Lung microvascular endothelial cell (primary cell): ENCODE results near the gene OAF. TPM values are rescaled to one million over a fixed set of nuclear protein-coding genes. Genes with fewer than 3 reads are reported as not detected.
A peak's percentile ranks its signal among the peaks of the same experiment; 100 is the strongest.

Experiments
- DNase-seq, 2 donors: peaks; one replicate each; pipeline versions ENCODE4 v3.0.0 to v3.0.0-alpha.2; 2010; ENCODE audit warnings: low read depth in 2 of 2
- total RNA-seq: library from RNA; depleted of rRNA; stranded (reverse); fragments of >200 nt; gene quantifications from 2 replicates; pipeline ENCODE4 v1.2.1, GENCODE V29; 2014

Gene OAF
- total RNA-seq, 1 donor from 2014 or later = 17.3 TPM

DNA sequence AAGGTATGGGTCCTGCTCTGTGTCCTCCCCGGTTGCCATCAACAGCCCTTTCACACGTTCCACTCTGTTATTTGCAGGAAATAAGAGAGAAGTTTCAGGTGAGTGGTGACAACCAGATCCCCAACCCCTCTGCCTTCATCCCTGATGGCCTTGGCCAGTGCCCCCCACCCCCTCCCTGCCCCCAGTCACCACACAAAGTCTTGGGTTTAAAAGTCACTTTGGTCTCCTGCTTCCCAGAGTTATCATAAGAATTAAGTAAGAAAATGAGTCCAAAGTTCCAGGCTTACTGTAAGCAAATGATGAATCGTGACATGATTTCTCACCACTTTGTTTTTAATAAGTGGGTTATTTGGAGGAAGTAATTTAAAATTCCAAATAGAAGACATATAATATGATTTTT is 9.2 kb upstream of the OAF start:
- no peak for DNase-seq

DNA sequence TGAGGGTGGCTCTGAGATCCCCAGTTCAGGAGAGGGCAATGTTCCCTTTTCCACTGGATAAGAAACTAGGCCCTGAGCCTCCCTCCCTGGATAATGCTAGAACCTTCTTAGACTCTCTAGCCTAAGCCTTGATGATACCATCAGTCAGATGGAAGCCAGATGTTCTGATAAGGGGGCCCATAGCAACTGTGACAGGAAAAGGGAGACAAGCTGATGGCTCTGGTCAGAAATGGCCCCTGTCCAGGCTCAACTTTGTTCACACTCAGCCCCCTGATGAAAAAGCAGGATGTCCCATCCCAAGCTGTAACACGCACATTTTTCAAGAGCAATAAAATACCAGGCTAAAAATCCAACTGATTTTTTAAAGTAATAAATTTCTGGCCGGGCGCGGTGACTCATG is 7.2 kb upstream of the OAF start:
- no peak for DNase-seq

DNA sequence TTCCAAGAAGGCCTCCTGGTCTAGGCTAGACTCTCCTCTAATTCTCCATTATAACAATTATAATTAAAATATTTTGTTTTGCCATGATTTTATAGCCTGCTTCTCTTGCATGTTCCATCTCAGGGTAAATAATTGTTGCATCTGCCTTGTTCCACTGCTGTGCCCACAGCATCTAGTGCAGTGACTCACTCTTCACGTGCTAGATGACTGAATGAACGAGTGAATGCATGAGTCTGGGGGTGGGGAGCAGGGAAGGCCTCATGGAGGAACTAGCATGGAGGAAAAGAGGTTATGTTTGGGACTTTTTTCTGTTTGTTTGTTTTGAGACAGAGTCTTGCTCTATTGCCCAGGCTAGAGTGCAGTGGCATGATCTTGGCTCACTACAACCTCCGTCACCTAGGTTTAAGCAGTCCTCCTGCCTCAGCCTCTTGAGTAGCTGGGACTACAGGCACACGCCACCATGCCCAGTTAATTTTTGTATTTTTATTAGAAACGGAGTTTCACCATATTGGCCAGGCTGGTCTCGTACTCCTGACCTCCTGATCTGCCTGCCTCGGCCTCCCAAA is 5.2 kb upstream of the OAF start:
- peak in 1 of 2 donors; percentile 51 for DNase-seq

- DNase-seq = no peak
Measured at GRCh38 chr11:120207512-120207911, 3.3 kb upstream of the OAF start.

DNA sequence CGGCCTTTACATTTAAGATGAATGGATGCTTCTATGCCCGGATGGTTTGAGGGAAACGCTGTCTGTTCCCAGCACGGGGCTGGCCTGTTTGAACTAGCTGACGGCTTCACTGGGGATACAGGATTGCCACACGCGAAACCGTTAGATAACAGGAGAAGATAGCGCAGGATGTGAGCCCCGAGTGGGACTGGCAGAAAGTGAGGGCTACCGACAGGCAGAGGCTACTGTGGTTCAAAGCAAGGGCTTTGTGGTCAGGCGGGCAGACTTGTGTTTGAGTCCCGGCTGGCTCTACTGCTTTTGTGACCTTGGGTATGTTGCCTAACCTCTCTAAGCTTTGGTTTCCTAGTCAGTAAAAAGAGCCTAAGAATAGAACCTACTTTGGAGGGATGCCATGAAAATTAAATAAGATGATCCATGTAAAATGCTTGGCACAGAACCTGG is 2.8 kb upstream of the OAF start:
- peak; percentile 61 to 88 for DNase-seq

- peak; percentile 74 to 80 for DNase-seq
Measured at GRCh38 chr11:120208777-120209176, 2.1 kb upstream of the OAF start.

DNA sequence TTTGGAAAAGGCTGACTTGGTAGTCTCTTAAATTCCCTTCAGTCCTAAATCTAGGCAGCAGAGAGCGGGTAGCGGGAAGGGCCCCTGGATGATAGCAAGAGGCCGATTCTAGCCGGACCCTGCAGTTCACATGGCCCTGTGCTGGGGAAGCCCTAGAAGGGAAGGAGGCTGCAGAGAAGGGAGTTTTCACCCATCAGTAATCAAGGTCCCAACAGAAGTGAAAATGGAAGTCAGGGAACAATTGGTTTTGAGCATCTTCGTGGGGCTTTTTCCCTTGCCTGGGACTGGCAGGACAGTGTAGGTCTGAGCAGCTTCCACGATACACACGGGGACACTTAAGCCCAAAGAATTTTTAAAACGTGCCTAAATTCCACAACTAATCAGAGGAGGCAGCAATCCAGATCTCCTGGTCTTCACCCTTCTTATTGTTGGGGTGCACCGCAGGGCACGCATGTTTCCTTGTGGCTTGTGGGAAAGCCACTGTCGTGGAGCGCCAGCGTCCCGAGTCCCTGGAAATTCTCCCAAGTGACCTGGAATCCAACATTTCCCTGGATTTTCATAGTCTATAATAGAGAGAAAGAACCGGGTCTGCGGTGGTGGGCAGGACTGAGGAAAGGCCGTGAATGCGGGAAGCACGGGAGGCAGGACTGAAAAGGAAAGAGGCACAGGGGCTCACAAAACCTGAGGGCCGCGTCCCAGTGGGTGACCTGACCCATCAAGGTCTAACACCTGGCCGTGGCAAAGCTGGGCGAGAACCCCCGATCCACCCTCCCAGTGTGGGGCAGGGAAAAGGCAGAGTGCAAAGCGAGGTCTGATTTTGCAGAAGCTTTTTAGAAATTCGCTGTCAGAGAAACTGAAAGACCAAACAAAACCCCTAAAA is 846 bp upstream of the OAF start:
- no peak for DNase-seq

DNA sequence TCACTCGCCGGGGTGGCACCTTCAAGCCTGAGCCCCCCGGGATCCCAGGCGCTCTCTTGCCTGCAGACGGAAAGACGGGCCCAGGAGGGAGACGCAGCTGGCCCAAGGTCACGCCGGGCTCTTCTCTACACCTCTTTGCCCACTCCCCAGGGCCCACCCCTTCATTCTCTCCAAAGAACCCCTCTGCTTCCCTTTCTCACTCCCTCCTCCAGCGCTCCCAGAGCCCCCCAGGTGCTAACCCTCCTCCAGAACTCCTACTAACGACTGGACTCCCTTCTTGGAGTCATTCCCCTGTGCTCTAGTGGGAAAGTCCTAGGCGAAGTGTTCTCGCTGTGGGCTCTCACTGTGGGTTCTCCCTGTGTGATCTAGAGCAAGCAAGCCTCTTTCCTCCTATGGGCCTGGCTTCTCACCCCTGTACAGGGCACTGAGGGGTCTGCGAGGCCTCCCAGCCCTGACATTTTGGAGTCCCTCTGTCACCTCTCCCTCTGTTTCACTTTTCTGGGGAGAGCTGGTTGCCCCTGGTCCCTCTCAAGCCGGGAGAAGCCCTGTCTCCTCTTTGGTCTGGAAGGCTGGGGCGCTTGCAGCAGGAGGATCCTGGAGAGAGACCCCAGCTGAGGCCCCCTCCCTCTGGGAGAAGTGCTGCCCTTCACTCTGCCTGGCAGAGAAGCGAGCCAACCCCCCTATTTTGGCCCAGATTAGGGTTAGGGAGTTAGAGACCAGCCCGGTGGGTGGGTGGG is 858 bp downstream of the OAF start:
- peak in 1 of 2 donors; percentile 21 for DNase-seq

DNA sequence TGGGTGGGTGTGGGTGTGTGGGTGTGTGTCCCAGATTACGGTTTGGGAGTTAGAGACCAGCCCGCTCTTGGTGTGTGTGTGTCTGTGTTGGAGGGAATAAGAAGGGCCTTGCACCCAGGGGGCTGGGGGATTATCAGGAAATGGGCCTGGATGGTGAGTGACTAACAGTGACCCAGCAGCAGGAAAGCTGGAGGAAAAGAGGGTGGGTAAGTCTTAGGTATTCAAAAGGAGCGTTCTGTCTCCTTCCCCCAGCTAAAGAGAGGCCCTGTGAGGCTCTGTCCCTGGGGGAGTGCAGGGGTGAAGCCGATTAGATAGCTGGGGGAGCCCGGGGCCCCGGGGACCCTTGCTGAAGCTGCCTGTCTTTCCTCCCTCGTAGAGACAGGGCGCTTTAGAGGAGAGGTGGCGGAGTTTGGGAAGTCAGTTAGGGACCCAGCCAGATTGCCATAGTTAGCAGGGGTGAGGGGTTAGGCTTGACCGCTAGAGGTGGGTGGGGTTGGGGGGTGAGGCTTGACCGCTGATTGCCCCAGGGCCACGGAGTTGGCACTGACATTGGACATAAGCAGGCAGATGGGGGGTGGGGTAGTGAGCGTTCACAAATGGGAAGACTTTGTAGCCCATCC is 1.5 kb downstream of the OAF start:
- peak in 1 of 2 donors; percentile 29 for DNase-seq

DNA sequence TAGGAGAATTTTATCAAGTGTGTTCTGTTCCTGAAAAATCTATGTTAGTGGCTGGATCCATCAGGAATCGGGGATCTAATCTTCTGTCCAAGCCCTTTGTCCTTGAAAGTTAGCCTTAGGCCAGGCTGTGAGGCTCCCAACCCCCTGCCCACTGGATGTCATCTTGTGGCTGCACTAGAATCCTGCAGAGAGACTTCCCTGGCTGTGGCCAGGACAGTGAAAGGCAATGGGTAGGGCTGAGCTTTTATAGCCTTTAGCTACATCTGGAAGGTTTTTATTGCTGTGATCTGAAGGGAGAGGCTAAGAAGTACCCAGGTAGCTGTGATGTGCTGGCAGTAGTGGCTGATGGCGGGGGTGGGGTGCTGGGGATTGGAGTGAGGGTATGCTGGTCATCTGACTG is 2.1 kb downstream of the OAF start:
- DNase-seq = no peak

DNA sequence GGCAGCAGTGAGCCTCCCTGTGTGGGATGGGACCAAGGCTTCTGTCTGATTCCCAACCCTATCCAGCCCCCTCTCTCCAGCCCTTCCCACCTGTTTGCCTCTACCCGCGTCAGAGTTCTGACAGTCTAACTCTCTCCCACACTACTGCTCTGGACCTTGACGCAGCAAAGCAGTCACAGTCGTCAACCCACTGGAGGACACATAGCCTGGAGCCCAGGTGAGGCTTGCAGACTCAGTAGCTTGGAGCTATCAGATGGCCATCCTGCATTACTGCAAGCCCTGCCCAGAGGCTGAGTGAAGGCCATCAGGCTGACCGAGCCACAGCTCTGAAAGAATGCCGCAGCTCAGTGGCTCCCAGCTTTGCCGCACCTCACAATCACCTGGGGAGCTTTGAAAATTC is 3.7 kb downstream of the OAF start:
- no peak for DNase-seq

DNA sequence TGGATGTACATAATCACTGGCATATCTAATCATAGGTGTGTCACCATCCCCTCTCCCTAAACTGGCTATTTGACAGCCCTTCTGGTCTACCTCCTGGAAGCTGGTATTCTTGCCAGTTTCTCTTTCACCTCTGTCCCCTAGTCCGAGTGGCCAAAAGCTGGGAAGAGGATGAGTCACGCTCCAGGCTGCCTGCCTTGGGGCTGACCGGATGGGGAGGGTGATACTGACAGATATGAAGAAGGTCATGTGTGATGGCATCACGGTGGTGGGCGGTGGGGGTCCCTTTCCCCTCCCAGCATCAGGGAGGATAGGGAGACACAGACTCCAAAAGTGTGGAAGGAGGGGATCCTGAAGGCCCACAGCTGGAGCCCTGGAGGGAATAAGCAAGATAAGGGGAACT is 4.8 kb downstream of the OAF start:
- DNase-seq = peak; percentile 65 to 74

GRCh38 chr11:120216426-120217102 is 5.7 kb downstream of the OAF start:
- no peak for DNase-seq

- no peak for DNase-seq
Measured at GRCh38 chr11:120217526-120217925, 6.7 kb downstream of the OAF start.

DNA sequence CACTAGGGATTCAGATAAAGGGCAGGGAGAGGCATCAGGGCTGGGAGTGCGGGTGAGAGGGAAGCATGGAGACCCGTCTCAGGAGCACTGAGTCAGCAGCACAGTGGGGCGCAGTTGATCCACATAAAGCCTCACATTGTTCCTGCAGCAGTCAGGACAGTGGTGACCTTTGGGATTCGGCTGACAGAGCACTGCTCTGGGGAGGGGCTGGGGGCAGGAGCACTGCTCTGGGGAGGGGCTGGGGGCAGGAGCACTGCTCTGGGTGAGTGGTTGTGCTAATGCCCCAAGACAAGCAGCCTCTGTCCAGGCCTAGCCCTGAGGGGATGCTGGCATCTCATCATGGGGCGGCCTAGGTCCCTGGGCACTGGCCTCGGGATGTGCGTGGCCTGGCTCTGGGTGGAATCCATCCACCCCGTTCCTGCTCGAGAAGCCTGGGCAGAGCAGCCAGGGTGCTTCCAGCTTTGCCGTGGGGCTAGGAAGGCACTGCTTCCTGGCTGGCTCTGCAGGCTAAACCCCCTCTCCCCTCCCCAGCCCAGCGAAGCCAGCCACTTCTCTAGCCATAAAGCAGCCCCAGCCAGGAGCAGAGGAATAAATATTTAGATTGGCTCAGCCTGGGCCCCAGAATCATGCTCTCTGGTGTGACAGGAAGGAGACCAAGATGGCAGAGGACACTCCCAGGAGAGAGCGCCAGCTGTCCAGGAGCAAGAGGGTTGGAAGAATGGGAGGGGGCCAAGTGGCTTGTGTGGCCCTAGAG is 7.3 kb downstream of the OAF start:
- DNase-seq = peak in 1 of 2 donors; percentile 43

DNA sequence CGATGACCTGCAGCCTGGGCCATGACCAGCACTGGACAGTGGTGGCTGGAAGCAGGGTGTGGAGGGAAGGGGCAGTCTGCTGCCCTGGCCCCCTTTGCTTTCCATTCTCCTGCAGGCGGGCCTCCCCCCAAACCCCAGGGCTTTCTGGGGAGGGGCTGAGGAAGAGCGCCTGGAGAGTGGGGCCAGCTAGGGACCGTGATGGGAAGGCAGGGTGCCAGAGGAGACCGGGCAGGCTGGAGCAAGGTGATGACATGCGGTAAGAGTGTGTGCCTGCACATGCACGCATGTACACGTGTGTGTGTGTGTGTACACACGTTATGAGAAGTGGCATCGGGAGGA is 7.8 kb downstream of the OAF start:
- DNase-seq = no peak

DNA sequence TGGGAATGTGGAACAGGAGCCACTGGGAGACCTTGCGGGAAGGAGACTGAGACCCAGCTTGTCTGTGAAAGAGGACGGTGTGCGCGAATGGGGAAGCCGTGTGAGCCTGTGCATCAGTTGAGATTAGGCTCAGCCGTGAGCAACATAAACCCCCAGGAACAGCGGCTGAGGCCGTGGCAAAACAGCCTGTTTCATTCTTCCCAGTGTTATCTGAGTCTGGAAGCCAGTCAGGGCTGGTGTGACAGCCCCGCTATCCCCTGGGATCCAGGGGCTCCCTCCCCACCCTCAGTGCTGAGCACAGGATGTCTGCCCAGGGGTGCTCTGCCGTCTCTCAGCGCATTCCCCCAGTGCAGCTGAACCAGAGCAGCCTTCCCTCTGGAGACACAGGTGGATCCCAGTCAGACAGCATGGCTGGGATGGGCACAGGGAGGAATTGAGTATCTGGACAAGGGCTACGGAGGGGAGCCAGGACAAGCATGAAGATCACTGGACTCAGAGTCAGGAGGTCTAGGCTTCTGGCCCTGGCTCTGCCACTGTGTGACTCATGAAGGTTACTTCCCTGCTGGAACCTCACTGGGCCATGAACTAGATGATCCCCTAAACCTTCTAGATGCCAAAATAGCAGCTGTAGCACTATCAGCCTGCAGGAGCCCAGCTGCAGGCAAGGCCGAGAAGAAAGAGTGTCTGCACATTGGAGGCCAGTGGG is 8.6 kb downstream of the OAF start:
- no peak for DNase-seq

- DNase-seq = no peak
Measured at GRCh38 chr11:120219938-120220746, 9.3 kb downstream of the OAF start.

GRCh38 chr11:120220747-120221037 is 9.9 kb downstream of the OAF start:
- DNase-seq = no peak
